A549 (cell line): ENCODE results near the gene RAB3C.

Experiments used
- EHF ChIP-seq: fragments of 250-450 bp; sonication (Bioruptor Pico); IDR thresholded peaks from 2 replicates; pipeline ENCODE4 v1.5.0; 2020; ENCODE audit warnings: mild to moderate bottlenecking
- EP300 ChIP-seq, 2 experiments: fragments of >200 bp; sonication (Bioruptor Twin); formaldehyde crosslinking; IDR thresholded peaks; 2 replicates in 1 of 2; 3 replicates in 1 of 2; pipeline ENCODE4 v1.6.1; 2016 to 2017
- FOSL2 ChIP-seq, 2 experiments: fragments of 450-650 bp in 1 of 2; fragments of >200 bp in 1 of 2; sonication (Bioruptor Twin) in 1 of 2; formaldehyde crosslinking; IDR thresholded peaks; 2 replicates each; pipeline versions ENCODE4 v1.5.0 to v1.6.1; 2016 to 2020; ENCODE audit warnings: mild to moderate bottlenecking in 1 of 2, moderate library complexity in 1 of 2
- KDM1A ChIP-seq: fragments of 200-600 bp; sonication (generic); IDR thresholded peaks from 2 replicates; pipeline ENCODE4 v1.6.1; 2016; ENCODE audit warnings: low read depth, mild to moderate bottlenecking
- MAFK ChIP-seq: fragments of 450-650 bp; IDR thresholded peaks from 2 replicates; pipeline ENCODE4 v1.6.1; 2014; ENCODE audit not compliant: partially characterized antibody
- POLR2A ChIP-seq: IDR thresholded peaks from 2 replicates; pipeline ENCODE4 v1.6.1; 2012; ENCODE audit warnings: mild to moderate bottlenecking, low read length
- SMC3 ChIP-seq: fragments of >200 bp; sonication (Bioruptor Twin); formaldehyde crosslinking; IDR thresholded peaks from 3 replicates; pipeline ENCODE4 v1.6.1; 2018; ENCODE audit warnings: inconsistent platforms
- TF ChIP-seq, protein P1 (sequence below): fragments of >200 bp; sonication (Bioruptor Twin); formaldehyde crosslinking; IDR thresholded peaks from 3 replicates; pipeline ENCODE4 v1.5.1; 2016
- TF ChIP-seq, protein P2 (sequence below): fragments of 200-600 bp; sonication (generic); IDR thresholded peaks from 2 replicates; pipeline ENCODE4 v1.6.1; 2016; ENCODE audit warnings: antibody characterized with exemption, mild to moderate bottlenecking, moderate library complexity
- TF ChIP-seq, protein P3 (sequence below): fragments of 150-350 bp; IDR thresholded peaks from 2 replicates; pipeline ENCODE4 v1.6.1; 2014; ENCODE audit warnings: low read depth, mild to moderate bottlenecking, low read length
- TF ChIP-seq, protein P4 (sequence below): IDR thresholded peaks from 2 replicates; pipeline ENCODE4 v1.6.1; 2012

DNA sequence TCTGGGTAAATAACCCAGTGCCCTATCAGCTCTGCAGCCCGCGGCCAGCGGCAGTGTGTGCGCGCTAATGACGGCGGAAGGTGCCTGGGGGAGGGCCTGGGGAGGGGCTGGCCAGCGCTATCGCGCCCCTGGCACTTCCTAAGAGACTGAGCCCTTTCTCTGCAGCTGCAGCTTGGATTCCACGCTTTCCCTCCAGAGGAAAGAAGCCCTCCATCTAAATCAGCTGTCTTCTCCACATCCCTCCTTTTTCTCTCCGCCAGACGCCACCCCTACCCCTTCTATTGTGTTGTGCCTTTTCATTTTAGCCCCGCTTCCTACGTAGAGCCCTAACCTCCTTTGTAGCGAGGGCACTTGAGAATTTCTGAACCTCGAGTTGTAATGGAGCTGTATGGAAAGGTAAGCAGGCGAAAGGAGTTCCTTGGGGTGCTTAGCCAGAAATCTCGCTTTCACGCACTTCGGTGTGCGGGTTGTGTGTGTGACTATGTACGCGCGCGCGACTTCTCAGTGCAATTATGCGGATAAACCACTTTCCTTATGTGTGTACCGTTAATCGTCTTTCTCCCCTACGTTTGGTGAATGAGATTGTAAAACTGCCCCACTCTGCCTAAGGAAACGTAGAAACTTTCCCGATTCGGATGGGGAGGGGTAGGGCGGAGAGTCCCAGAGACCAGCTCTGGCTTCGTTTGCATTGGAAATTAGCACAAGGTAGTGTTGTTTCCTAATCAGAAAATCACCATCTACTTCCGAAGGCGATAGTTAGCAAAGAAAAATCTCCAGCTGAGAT is 664 bp upstream of the RAB3C start:
- TF ChIP-seq, protein P1, sequence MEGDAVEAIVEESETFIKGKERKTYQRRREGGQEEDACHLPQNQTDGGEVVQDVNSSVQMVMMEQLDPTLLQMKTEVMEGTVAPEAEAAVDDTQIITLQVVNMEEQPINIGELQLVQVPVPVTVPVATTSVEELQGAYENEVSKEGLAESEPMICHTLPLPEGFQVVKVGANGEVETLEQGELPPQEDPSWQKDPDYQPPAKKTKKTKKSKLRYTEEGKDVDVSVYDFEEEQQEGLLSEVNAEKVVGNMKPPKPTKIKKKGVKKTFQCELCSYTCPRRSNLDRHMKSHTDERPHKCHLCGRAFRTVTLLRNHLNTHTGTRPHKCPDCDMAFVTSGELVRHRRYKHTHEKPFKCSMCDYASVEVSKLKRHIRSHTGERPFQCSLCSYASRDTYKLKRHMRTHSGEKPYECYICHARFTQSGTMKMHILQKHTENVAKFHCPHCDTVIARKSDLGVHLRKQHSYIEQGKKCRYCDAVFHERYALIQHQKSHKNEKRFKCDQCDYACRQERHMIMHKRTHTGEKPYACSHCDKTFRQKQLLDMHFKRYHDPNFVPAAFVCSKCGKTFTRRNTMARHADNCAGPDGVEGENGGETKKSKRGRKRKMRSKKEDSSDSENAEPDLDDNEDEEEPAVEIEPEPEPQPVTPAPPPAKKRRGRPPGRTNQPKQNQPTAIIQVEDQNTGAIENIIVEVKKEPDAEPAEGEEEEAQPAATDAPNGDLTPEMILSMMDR = no peak
- TF ChIP-seq, protein P2, sequence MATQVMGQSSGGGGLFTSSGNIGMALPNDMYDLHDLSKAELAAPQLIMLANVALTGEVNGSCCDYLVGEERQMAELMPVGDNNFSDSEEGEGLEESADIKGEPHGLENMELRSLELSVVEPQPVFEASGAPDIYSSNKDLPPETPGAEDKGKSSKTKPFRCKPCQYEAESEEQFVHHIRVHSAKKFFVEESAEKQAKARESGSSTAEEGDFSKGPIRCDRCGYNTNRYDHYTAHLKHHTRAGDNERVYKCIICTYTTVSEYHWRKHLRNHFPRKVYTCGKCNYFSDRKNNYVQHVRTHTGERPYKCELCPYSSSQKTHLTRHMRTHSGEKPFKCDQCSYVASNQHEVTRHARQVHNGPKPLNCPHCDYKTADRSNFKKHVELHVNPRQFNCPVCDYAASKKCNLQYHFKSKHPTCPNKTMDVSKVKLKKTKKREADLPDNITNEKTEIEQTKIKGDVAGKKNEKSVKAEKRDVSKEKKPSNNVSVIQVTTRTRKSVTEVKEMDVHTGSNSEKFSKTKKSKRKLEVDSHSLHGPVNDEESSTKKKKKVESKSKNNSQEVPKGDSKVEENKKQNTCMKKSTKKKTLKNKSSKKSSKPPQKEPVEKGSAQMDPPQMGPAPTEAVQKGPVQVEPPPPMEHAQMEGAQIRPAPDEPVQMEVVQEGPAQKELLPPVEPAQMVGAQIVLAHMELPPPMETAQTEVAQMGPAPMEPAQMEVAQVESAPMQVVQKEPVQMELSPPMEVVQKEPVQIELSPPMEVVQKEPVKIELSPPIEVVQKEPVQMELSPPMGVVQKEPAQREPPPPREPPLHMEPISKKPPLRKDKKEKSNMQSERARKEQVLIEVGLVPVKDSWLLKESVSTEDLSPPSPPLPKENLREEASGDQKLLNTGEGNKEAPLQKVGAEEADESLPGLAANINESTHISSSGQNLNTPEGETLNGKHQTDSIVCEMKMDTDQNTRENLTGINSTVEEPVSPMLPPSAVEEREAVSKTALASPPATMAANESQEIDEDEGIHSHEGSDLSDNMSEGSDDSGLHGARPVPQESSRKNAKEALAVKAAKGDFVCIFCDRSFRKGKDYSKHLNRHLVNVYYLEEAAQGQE = no peak
- TF ChIP-seq KDM1A (no peak), EP300 (IDR thresholded peaks at IDR 0.05) (no peak), MAFK (no peak), EHF (CRISPR knock-in tag) (no peak), FOSL2 (IDR thresholded peaks at IDR 0.05) (no peak), FOSL2 (CRISPR knock-in tag; IDR thresholded peaks at IDR 0.05) (no peak), SMC3 (no peak), POLR2A (no peak)
- TF ChIP-seq, protein P3, sequence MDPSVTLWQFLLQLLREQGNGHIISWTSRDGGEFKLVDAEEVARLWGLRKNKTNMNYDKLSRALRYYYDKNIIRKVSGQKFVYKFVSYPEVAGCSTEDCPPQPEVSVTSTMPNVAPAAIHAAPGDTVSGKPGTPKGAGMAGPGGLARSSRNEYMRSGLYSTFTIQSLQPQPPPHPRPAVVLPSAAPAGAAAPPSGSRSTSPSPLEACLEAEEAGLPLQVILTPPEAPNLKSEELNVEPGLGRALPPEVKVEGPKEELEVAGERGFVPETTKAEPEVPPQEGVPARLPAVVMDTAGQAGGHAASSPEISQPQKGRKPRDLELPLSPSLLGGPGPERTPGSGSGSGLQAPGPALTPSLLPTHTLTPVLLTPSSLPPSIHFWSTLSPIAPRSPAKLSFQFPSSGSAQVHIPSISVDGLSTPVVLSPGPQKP = no peak
- TF ChIP-seq, protein P4, sequence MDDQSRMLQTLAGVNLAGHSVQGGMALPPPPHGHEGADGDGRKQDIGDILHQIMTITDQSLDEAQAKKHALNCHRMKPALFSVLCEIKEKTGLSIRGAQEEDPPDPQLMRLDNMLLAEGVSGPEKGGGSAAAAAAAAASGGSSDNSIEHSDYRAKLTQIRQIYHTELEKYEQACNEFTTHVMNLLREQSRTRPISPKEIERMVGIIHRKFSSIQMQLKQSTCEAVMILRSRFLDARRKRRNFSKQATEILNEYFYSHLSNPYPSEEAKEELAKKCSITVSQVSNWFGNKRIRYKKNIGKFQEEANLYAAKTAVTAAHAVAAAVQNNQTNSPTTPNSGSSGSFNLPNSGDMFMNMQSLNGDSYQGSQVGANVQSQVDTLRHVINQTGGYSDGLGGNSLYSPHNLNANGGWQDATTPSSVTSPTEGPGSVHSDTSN = no peak
